GM18499 (cell line): Measurements from ENCODE around the gene RIC8A.
"Not testable (repeated sequence)": the region's sequence is repeated elsewhere in the genome, so short reads cannot be mapped to it uniquely, and the experiment has no call there.

Experiments used
- ATAC-seq: cut with Tn5 transposase; IDR thresholded peaks from one replicate; pipeline ENCODE4 v1.9.1; 2021; ENCODE audit warnings: moderate number of reproducible peaks; ENCODE audit not compliant: insufficient read depth, unreplicated experiment

Gene RIC8A

DNA sequence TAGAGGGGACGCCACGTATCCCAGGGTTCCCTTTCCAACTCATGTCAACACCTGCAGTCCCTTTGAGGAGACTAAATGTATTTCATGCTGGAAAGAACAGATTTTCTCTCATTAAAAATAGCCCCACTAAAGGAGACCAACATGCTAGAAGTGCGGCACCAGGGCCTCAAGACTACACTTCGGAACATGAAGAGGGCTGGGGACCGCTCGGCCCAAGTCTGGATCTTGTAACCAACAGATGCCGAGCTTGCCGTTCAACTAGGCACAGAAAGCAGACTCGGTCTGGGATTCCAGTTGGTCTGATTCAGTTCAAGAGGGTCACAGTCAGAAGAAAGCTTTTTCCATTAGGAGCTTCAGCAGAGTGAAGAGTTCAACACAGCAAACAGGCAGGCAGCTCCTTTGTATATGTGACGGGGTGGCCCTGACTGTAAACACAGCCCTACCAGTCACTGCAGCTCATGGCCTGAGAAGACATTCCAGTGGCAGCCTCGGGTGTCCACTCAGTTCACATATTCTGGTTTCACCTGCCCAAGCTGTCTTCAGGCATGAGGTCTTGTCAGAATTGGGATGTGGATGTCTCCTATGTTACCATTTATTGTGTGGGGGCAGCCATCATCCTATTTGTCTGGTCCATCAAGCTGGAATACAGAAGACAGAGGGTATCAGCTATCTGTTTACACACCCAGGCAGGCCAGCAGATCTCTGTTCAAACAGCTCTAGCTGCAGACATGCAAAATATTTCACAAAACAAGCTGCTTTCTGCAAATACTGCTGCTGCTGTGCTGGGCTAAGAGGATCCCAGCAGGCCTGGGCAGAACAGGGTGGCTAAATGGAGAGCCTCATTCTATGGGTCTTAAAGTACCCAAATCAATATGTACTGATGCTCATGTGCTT is 8.8 kb downstream of the RIC8A start:
- no peak for ATAC-seq

DNA sequence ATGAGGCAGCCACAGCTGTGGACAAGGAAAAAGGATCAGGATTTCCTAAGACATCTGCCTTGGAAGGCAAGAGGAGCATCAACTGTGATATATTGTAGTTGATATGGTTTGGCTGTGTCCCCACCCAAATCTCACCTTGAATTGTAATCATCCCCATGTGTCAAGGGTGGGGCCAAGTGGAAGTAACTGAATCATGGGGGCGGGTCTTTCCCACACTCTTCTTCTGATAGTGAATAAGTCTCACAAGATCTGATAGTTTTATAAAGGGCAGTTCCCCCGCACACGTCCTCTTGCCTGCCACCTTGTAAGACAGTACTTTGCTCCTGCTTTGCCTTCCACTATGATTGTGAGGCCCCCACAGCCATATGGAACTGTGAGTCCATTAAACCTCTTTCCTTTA is 10.2 kb downstream of the RIC8A start:
- ATAC-seq: no peak

DNA sequence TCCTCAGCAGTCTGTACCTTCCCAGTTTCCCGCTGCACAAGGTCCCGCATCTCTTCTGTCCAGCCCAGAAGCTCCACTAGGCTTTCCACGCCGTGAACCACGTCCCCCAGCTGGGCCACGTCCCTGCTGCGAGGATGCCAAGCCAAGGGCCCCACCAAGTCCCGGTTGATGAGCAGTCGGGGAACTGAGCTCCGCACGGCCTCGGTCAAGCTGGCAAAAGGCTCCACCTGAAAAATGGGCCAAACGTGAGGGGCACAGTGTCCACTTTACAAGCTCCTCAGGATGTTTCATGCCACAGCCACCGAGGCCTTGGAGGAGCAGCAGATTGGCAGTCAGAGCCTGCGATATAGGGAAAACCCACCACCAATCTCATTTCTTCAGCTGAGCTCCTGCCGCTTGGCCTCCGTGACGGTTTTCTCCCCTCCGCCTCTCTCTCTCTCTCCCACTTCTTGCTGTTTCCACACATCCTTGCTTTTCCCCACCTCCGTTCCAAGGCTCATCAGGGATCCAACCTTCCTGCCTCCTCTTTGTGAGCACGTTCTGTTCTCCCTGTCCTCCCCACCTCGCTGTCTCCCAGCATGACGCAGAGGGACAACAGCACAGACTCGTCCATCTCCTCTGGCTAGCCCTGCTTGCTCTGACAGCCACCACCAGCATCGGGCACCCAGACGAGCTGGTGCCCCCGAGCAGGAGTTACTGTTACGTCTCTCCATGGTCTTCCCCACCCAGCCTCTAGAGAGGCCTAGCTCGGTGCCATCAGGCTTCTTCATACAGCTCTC is 11.5 kb downstream of the RIC8A start:
- ATAC-seq: no peak

DNA sequence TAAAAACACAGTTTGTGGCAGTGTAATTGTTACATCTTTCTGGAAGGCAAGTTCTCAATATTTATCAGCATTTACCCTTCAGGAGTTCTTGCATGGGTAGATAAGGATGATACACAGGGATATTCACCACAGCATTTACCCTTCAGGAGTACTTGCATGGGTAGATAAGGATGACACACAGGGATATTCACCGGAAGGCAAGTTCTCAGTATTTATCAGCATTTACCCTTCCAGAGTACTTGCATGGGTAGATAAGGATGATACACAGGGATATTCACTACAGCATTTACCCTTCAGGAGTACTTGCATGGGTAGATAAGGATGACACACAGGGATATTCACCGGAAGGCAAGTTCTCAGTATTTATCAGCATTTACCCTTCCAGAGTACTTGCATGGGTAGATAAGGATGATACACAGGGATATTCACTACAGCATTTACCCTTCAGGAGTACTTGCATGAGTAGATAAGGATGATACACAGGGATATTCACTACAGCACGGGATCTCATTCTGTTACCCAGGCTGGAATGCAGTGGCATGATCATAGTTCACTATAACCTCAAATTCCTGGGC is 13.2 kb downstream of the RIC8A start:
- not testable (repeated sequence) for ATAC-seq

DNA sequence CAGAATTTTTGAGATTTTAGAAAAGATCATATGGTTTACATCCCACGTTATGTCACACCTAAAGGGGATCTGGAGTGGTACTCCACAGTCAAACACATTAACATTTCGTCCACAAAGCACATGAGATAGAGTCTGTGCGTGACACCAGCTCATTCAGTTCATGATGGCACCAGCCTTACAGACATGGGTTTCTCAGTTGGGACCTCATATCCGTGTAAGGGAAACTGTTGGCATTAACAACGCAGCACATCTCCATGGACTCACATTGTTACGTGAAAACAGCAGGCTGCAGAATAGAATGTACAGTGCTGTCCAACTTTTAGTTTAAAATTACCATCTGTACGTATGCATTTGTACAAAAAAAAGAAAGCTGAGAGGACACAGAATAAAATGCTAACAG is 14.0 kb downstream of the RIC8A start:
- ATAC-seq: no peak

DNA sequence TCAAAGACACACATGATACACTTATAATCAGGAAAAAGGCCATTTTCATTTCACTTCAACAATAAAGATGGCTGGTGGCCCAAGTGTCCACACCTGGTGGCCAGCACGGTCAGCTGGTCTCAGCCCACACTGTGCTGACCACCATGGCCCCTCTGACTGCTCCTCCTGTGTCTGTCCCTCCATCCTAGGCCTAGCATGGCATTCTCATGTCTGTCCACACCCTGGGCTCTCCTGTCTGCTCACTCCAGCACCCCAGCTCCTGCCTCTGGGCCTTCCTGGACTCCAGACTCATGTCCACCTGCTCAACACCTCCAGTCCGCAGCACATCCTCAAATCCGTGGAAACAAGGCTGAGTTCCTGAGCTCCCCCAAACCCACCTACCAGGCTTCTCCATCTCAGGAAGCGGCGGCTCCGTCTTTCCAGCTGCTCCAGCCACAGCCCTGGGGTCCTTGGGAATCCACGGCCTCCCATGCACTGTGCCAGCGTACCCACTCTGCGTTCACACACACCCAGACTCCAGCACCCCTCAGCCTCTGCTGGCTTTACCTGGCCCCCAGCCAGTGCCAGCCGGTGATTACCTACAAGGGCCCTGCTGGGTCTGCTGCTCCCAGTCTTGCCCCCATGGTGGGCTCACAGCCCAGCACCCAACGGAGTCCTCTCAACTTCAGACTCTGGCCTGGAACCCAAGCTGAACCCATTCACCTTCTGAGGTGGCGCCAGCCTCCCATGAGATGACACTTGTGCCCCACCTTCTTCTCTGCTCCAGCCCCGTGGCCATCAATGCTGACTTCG is 14.7 kb downstream of the RIC8A start:
- ATAC-seq: no peak

DNA sequence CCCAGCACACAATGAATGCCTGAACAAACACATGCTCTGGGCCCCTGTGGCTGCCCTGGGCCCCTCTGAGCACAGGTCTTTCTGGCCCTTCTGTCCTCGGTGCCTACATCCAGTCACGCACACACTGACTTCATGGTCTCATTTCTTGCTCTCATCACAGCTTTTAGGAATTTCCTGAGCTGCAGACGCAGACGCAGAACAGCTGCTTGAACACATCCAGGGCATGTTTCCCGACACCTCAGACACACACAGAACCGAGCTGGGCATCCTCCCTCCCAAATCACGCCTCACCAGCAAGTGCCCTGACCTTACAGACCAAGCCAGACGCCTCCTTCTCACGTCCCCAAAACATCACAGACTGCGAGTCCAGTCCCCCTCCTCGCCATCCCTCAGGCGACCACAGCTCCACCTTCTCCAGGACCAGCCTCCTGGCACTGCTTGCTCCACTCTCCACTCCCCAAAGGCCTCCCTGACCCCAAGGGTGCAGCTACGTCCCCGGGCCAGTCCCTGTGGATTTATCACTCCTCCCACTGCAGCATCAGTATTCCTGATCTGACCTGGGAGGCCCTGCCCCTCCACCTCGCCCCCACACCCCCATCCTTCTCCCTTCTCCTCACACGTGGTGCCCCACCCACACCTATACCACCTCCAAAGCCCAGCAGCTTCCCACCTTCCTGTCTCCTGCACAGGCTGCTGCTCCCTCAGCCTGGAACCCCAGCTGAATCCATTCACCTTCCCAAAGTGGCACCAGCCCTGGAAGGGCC is 15.7 kb downstream of the RIC8A start:
- no peak for ATAC-seq

DNA sequence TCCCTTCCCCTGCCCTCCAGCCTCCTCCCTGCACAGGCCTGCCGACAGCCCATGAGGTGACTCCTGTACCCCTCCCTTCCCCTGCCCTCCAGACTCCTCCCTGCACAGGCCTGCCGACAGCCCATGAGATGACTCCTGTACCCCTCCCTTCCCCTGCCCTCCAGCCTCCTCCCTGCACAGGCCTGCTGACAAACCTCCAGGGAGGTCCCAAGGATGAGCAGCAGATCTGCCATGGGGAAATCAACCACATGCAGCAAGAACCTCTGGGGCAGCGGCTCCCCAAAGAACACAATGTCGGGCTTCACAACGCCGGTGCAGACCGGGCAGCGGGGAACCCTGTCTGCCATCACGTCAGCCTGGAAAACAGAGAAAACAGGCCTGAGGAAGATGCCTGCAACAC is 16.4 kb downstream of the RIC8A start:
- no peak for ATAC-seq

DNA sequence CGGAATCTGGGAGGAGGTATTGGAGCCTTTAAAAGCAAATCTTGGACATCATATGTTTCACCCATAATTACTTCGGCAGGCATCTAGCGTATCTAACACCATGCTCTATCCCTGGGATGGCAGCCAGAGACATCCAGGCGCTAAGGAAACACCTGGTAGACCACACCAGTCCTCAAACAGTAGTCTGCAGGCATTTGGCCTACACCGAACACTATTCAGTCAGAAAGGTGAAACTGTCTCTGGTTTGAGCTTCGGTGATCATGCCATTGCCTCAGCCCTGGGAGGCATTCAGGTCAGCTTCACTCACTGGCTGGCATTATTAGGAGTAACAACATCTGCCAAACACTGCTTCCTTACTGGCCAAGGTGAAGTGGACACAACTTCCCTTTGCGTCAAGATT is 16.9 kb downstream of the RIC8A start:
- ATAC-seq: no peak

DNA sequence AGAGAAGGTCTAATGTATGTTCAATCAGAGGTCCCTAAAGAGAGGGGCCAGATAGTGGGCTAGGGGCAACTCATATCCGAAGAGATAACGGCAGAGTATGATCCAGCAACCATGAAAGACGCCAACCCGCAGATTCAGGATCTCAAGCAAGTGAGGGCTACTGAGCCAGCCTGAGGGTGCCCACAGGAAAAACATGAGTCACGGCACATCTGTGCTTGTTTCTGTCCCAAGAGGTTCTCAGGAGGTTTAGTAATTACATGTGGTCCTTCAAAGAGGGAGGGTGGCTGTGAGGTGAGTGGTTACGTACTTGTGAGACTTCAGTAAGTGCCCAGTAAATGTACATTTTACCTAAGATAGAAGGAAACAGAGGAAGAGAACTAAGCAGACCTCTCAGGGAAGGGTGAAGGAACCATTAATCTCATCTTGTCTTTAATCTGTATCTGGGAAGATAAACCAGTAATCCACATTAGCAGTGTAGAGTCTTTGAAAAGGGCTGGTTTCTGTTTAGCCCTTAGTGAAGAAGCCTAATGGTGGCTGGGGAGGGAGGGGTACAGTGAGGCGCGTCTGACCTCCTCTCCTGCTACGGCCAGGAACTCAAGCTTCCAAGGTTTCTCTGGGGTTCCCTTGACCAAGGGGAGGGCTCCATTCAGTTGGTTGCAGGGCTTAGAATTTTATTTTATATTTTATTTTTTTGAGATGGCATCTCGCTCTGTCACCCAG is 18.4 kb downstream of the RIC8A start:
- ATAC-seq: no peak

DNA sequence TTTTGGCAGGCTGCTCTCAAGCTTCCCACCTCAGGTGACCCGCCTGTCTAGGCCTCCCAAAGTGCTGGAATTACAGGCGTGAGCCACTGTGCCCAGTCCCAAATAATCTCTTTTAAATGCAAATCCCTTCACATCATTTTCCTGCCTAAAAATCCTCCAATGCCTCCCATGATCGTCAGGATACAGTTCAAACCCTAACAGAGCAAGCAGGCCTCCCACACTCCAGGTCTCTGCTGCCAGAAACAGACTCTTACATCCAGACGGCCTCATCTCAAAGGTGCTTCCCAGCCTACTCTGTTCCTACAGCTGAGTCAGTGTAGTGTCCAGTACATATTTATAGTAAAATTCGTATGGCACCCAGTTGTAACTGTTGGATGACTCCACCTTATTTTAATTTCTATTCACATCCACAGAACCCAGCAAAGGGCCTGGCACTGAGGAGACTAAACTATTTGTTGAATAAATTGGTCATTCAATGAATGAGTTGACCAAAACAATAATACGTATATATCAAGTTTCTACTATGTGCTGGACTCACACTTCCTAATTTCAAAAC is 20.4 kb downstream of the RIC8A start:
- ATAC-seq: no peak

DNA sequence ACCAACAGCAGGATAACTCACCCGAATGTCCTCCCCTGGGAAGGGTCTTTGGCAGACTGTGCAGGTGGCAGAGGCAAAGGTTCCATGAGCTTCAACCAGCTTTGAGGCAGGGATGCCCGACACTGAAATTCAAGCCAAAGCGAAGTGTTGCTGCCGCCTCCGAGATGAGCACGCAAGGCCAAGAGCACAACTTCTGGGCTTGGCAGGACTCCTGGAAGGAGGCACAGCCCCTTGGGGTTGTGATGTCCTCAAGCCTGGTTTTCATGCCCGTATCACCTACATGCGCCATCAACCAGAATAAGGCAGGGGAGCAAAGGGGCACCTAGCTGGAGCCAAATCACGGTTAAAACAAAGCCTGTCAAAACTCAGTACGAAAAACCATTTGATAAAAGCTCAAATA is 22.9 kb downstream of the RIC8A start:
- ATAC-seq: no peak

DNA sequence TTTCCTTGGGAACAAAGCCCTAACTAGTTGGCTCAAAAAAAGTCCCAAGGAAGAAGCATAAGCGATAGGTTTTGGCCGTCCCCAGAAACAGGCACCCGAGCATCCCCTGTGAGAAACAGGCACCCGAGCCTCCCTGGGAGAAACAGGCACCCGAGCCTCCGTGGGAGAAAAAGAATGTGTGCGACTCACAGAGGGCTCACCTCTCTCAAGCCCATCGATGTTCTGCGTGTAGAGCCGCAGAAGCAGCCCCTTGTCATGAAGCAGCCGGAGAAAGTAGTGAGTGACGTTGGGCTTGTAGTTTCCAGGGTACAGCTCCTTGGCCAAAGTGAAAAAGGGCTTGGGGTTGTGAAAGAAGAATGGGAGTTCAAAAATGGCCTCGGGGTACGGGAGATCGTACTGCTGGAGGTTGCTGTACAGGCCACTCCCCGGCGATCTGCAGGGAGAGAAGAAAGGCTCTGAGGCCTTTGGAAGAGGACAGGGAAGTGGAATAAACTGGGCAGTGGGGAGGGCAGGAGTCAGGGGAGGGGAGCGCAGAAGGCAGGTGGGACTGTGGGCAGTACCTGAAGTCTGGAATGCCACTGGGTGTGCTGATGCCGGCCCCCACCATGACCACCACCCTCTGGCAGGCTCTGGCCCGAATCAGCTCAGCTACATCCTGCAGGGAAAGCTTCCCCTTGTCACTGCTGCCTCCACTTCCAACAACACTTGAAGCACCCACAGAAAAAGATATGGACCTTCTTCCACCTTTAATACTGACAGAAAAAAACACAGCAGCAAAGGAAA is 25.5 kb downstream of the RIC8A start:
- no peak for ATAC-seq

DNA sequence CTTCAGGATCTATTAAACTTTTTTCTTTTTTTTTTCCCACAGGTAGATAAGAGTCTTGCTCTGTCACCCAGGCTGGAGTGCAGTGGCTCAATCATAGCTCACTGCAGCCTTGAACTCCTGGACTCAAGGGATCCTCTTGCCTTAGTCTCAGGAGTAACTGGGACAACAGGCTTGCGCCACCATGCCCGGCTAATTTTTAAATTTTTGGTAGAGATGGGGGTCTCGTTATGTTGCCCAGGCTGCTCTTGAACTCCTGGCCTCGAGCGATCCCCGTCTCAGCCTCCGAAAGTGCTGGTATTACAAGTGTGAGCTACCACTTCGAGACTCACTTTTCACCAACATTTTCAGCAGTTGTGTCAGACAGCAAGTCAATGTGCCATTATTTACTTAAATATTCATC is 27.7 kb downstream of the RIC8A start:
- ATAC-seq: no peak

DNA sequence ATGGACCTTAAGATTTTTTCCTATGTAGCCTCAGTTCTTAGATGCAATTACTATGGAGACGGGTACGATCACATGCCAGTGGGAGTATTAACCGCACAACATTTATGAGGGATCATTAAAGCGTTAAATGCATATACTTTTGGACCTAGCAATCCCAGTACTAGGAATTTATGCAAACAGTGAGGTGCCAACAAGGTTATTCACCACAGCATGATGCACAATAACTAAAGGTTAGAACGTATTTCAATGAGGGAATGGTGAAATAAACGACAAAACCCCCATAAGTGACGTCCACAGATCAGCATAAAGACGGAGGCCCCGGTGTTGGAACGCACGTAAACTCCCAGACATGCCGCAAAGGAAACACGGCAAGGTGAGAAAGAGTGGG is 28.1 kb downstream of the RIC8A start:
- ATAC-seq: no peak

DNA sequence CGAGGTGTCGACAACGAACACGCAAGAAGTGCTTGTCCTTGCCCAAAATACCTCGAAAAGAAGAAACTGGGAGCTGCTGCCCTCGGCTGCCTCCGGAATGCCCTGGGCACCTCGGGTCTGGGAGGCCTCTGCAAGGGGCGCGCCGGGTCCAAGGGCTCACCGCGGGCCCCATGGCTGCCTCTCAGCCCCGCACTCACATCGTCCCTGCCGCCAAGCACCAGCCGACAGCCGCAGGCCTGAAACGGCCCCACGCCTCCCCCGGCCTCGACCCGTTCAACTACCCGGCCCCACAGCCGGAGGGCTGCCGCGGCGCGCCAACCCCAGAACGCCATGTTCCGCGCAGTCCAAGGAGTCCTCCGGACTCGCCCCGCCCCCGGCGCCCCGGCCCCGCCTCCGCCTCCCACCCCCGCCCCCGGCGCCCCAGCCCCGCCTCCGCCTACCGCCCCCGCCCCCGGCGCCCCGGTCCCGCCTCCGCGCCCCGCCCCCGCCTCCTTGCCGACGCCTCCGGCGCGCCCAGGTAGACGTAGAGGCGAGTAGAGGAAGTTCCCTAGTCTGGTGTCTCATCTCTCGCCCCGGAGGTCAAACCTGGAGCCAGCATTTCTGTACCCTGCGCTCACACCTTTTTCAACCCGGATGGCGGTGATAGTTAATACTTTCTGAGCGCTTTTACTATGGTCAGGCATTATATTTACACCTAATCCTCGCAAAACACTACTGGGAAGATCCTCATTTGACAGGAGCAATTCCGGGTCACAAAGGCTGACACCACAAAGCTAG is 28.7 kb downstream of the RIC8A start, which contains the start of gene SIRT3:
SIRT3 (minus strand) TSS at position 346 of the 777 bp plus-strand sequence; CDS start at position 332, 14 bp downstream.
- no peak for ATAC-seq
